Astrocyte of the cerebellum (primary cell): ENCODE results near the gene PLEKHG5.
A peak's percentile ranks its signal among the peaks of the same experiment; 100 is the strongest.
"Not testable (repeated sequence)": the region's sequence is repeated elsewhere in the genome, so short reads cannot be mapped to it uniquely, and the experiment has no call there.

ENCODE experiments used
- DNase-seq: peaks from one replicate; pipeline ENCODE4 v3.0.0-alpha.2; 2011; ENCODE audit warnings: low read depth
- H3K4me3 ChIP-seq: 2 replicates; pipeline ENCODE4 v1.5.1; 2011; ENCODE audit warnings: mild to moderate bottlenecking, low read depth, low read length, moderate library complexity
- in situ Hi-C: cut with HindIII; loops from 2 replicates; pipeline ENCODE4 v1.10.0; 2017; ENCODE audit warnings: low sequenced_read_pairs
- TF ChIP-seq, protein P1 (sequence below): IDR thresholded peaks from 2 replicates; pipeline ENCODE4 v1.5.1; 2012; ENCODE audit warnings: low read length, low read depth, moderate library complexity, mild to moderate bottlenecking; ENCODE audit errors: missing control alignments

PLEKHG5 gene

DNA sequence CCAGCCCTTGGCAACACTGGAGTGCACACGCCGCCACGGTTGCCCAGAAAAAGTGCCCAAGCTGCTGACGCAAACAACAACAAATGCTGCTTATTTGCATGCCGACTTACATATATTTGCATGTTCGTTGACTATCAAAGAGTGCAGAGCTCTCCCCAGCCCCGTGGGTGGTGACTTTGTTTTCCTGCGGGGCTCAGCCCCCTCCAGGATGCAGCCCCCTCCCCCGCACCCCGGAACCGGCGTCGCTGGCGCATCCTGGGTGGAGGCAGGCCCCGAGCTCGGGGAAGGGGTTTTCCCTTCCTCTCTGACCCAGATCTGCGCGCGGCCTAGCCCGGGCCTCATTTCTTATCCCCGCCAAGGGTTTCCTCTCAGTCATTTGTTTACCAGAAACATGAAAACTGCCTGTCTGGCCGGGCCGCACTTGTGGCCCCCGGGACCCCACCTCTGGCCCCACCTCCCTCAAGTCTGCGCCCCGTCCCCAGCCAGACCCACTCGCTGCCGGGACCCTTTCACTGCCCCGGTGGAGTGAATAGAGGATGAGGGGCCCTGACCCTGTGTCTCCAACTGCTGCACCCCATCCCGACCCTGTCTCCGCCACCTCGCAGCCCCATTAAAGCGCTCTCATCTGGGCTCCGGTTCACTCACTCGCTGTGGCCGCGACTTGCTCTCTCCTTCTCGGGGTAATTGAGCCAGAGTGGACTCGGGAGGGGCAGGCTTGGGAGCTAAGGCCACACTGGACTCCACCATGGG, 31.0 kb downstream of the PLEKHG5 start:
- DNase-seq = no peak
- TF ChIP-seq, protein P1, sequence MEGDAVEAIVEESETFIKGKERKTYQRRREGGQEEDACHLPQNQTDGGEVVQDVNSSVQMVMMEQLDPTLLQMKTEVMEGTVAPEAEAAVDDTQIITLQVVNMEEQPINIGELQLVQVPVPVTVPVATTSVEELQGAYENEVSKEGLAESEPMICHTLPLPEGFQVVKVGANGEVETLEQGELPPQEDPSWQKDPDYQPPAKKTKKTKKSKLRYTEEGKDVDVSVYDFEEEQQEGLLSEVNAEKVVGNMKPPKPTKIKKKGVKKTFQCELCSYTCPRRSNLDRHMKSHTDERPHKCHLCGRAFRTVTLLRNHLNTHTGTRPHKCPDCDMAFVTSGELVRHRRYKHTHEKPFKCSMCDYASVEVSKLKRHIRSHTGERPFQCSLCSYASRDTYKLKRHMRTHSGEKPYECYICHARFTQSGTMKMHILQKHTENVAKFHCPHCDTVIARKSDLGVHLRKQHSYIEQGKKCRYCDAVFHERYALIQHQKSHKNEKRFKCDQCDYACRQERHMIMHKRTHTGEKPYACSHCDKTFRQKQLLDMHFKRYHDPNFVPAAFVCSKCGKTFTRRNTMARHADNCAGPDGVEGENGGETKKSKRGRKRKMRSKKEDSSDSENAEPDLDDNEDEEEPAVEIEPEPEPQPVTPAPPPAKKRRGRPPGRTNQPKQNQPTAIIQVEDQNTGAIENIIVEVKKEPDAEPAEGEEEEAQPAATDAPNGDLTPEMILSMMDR = no peak
- H3K4me3 ChIP-seq = no peak overlapping the region
- in situ Hi-C loops = no loop called here

DNA sequence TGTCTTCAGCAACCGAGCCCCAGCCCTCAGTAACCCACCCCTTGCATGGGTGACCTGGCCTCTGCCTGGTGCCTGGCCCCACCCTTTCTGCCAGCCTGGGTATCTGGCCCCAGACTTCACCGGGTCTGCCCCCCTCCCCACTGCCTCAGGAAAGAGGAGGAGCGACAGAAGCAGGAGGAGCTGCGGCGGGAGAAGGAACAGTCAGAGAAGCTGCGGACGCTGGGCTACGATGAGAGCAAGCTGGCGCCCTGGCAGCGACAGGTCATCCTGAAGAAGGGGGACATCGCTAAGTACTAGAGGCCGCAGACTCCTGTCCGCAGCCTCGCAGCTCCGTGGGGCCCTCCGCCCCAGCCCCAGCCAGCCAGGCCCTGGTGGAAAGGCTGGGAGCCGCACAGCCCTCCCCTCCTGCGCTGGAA, 31.6 kb downstream of the PLEKHG5 start:
- TF ChIP-seq, protein P1 = no peak
- in situ Hi-C loops = no loop called here
- no peak overlapping the region for H3K4me3 ChIP-seq
- DNase-seq = no peak

DNA sequence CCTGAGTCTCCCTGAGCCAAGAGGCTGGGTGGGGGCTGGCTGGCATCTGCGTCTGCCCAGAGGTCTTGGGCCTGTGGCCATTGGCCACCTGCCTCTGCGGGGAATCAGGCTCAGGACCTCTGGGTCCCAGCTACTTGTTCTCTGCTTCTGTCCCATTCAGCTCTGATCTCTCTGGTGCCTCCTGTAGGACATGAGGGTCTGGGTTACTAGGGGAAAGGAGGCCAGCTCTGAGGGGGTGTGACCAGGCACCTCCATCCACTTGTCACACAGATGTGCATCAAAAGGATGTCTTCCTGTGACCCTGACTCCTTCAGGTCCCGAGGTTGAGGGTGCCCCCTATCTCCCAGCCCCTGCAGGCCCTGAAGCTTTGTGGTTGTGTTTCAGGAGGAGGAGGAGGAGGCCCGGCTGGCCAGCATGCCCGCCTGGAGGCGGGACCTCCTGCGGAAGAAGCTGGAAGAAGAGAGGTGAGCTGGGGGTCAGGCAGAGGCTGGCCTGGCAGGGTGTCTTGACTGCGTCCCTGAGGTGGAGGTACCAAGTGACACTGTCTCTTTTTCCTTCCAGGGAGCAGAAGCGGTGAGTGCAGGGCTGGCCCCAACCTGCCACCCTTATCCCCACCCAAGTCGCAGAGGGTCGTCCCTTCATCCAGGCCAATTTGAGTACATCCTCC, 34.5 kb downstream of the PLEKHG5 start:
- no peak overlapping the region for H3K4me3 ChIP-seq
- DNase-seq = no peak
- in situ Hi-C loops = no loop called here
- TF ChIP-seq, protein P1 = no peak

DNA sequence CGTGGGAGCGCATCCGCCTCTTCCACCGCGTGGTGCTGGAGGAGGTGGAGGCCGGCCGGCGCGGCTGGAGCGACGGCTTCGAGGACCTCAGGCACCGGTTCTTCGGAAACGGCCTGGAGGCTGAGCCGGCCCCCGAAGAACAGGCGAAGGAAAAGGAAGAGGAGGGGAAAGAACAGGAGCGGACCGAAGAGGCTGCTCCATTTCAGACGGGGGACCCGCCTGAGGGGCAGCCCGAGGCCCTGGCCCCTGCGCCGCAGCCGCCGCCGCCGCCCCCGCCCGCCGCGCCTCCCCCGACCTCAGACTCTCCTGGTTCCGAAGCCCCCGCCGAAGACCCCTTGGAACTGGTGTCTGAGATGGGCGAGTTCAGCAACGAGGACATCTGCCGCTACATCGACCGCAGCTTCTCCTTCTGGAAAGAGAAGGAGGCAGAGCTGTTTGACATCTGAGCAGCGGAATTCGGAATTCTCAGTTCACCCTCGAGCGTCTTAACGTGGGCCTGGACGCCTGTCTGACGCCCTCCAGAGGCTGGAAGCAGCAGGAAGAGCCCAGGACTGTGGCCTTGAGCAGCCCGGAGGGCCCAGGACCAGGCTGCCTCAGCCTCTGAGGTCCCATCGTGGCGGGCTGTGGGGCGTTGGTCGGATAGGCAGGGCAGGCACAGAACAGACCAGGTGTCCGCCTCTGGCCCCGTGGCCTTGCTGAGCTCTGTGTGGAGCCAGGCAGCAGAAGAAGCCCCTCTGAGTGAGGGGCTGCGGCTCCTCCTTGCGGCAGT, 35.5 kb downstream of the PLEKHG5 start:
- H3K4me3 ChIP-seq, in situ Hi-C loops, DNase-seq: not testable (repeated sequence)

DNA sequence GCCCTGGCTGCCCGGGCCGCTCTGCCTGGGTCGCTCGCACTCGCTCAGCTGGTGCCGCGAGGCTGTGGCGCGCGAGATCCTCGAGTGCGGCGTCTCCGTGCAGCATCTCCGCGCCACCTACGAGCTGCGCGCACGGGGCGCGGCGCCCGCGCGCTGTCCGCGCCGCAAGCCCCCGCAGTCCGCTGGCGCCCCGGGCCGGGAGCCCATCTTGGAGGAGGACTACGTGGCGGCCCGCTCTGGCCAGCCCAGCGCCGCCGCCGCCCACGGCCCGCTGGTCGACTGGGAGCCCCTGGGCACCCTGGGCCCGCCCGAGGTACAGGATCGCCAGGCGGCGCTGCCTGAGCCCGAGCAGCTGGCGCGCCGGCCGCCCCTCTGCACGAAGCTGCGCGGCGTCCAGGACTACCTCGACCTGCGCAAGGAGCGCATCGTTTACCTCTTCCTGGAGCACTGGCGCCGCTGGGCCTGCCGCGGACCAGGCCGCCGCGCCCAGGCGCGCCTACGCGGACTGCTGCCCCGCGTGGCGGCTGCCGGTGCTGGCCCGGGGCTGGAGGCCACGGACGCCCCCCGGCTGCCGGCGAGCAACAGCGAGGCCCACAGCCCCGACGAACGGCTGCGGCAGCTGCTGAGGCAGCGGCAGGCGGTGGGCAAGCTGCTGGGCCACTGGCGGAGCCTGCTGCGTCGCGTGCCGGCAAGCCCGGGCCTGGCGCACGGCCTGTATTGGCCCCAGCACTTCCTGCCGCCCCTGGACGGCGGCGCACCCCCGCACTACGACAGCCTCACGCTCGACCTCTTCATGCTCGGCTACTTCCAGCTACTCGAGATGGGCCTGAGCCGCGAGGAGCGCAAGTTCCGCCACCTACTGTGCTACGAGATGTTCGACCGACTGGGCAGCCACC, 36.4 kb downstream of the PLEKHG5 start:
- DNase-seq = no peak
- TF ChIP-seq, protein P1 = peak; percentile 7
- H3K4me3 ChIP-seq = no peak overlapping the region
- in situ Hi-C loops = no loop called here

DNA sequence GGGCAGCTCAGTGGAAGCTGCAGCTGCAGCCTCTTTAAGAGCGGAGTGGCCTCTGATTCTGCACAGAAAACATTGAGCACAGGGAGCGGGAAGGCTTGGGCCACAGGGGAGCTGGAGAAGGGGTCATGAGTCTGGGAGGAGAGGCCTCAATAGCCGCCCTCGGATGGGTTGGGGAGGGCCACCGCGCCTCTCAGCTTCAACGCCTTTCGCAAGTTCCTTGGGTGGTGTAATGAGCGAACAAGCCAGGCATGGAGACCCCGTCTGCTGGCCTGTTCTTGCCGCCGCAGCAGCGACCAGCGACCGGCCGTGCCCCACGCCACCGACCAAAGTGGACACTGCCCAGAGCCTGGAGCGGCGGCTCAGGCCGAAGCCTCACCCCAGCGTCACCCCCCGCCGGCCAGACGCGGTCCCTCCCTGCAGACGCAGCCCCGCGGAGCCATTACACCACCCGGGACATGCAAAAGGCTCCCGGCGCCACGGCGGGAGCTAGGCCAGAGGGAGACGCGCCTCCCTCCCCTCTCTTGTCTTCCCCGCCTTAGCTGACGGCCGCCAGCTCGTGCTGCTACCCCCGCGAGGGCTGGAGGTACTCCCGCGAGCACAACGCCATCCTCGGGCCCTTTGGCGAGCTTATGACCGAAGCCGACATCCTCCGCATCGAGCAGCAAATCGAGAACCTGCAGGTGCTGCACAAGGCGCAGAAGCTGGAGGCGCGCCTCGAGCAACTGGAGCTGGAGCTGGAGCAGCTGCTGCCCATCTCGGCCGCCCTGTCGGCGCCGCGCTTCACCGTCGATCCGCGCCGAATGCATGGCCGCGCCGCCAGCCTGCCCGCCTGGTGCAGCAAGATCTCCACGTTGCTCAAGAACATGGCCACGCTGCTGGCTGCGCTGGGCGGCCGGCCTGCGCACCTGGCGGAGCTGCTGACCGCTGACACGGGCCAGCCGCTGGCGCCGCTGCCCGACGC, 37.3 kb downstream of the PLEKHG5 start:
- H3K4me3 ChIP-seq, DNase-seq, in situ Hi-C loops: not testable (repeated sequence)
